T-helper 22 cell (primary cell): Measurements from ENCODE around the gene IPO9.

ENCODE experiments used
- DNase-seq: peaks from one replicate; pipeline ENCODE4 v3.0.0-alpha.2; 2020; ENCODE audit warnings: low read depth

IPO9 gene

DNA sequence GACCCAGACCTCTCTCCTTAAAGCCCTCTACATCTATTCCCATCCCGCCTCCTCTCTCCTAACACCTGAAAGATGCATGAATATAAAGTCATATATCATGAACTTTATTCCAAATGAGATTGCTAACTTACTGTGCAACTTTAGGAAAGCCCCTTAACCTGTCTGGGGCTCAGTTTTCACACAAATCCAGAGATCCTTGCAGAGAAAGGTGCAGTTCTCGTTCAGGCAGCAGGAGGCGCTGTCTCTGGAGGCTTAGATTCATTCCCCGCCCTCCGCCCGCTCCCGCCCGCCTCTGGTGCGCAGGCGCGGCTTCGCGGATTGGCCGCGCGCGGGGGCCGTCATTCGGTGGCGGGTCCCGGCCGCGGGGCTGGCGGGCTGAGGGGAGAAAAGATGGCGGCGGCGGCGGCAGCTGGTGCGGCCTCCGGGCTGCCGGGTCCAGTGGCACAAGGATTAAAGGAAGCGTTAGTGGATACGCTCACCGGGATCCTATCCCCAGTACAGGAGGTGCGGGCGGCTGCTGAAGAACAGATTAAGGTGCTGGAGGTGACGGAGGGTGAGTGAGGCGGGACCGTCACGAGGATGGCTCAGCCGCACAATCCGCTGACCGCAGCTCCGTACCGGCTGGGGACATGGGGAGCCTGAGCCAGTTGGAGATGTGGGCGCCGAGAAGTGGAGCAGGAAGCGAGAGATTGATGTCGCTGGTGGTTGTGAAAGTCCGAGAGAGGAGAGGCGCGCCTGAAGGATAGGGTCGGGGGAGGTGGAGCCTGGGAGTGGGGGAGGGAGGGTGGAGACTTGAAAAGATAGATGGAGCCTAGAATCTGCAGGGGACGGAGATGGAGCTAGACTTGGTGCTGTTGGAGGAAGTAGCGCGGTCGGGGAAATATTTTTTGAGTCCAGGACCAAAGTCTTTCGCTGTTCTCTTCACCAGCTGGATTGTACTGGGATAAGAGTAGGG lies at the start of gene IPO9:
IPO9 (plus strand) TSS at position 338 of the 955 bp plus-strand sequence; CDS start at position 391, 53 bp downstream.
- peak; percentile 84 for DNase-seq

DNA sequence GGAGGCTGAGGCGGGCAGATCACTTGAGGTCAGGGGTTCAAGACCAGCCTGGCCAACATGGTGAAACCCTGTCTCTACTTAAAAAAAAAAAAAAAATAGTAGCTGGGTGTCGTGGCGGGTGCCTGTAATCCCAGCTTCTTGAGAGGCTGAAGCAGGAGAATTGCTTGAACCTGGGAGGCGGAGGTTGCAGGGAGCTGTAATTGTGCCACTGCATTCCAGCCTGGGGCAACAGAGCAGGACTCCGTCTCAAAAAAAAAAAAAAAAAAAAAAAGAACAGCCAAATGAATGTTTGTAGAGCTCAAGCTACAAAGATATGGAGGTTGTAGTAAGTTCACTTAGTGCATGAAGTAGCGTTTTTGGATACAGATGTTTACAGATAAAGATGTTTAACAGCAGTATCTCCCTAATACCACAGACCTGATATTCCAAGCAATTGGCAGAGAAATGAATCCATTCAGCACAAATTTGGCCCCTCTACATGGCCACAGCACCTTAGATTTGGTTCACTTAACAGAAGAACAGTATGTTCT lies 49.5 kb upstream of the IPO9 start:
- DNase-seq = no peak

DNA sequence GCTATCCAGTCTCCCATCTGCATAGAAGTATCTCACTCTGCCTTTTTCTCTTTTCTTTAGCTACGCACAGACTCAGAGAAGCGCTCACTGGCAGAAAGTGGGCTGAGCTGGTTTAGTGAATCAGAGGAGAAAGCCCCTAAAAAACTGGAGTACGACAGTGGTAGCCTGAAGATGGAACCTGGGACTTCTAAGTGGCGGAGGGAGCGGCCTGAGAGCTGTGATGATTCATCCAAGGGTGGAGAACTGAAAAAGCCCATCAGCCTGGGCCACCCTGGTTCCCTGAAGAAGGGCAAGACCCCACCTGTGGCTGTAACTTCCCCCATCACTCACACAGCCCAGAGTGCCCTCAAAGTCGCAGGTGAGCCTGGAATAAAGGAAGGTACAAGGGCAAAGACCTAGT lies 48.0 kb upstream of the IPO9 start:
- DNase-seq = no peak

DNA sequence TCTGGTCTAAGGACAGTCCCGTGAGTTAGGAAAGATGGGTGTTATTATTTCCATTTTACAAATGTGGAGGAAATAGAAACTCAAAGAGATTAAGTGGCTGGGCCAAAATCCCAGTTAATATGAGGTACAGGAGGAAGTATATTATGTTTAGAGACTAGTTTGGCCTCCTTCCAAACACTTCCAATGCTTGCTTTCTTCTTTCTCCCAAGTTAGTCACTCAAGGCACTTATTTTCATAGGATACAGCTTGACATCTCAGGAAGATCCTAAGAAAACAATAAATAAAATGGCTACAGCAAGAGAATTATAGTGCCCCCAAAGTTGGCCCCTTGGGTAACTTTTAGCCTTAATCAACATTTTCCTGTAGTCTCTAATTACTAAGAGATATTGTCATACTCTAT lies 47.5 kb upstream of the IPO9 start:
- DNase-seq = no peak

DNA sequence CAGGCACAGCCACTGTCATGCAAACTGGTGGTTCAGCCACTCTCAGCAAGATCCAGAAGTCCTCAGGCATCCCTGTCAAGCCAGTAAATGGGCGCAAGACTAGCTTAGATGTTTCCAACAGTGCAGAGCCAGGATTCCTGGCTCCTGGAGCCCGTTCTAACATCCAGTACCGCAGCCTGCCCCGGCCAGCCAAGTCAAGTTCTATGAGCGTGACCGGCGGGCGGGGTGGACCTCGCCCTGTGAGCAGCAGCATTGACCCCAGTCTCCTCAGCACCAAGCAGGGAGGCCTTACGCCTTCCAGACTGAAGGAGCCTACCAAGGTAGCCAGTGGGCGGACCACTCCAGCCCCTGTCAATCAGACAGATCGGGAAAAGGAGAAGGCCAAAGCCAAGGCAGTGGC lies 46.6 kb upstream of the IPO9 start:
- no peak for DNase-seq

DNA sequence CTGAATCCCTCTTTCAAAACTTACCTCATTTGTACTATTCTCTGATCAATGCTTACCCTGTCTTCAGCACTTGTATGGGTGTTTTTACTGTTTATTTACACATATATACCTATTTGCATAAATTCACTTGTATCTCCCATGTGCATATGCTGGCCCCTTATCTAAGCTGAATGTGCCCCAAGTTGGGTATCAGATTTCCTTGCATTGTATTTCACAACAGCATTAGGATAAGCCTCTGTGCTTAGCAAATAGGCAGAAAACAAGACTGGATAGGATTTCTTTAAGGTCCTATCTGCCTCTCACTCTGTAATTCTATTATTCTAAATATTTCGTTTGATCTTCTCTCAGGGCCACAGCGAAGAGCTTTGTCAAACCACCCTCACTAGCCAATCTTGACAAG lies 45.9 kb upstream of the IPO9 start:
- DNase-seq = no peak

DNA sequence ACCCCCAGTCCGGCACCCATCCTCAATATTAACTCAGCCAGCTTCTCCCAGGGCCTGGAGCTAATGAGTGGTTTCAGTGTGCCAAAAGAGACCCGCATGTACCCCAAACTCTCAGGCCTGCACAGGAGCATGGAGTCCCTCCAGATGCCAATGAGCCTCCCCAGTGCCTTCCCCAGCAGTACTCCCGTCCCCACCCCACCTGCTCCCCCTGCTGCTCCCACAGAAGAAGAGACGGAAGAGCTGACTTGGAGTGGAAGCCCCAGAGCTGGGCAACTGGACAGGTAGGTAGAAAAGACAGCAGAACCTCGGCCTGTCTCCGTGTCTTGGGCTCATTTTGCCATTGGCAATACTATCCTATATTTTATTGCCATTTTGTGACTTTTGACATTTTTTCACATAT lies 45.4 kb upstream of the IPO9 start:
- no peak for DNase-seq

DNA sequence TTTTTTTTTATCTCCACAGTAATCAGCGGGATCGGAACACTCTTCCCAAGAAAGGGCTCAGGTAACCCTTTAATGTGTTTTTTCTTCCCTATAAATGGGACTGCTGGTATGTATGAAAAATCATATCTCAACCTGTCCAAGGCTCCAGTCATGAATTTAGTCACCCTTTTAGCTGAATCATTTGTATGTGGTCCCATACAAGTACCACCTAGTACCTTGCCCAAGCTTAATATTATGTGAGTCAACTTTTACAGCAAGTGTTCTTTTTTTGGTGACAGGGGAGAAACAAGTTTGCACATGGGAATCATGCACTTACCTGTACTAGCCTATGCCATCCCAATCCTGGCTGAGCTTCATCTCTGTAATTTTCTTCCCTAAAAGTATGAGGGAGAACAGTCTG lies 43.7 kb upstream of the IPO9 start:
- DNase-seq = no peak

DNA sequence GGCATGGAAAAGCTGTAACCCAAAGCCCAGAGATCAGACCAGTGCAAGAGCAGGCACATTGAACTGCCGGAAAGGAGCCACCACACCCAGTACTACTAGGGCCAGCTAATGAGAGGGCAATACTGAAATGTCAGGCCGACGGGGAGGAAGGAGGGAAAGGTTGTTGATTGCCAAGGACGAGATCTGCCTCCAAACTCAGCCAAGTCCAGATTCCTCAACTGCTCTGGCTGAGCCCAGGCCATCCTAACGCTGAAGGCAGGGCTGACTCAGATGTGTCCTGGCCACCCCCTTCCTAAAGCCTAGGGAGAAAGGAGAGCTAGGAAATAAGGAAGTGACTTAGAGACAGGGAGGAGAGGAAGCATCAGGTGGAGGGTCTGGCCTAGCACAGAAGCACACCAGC lies 42.1 kb upstream of the IPO9 start:
- DNase-seq = no peak

DNA sequence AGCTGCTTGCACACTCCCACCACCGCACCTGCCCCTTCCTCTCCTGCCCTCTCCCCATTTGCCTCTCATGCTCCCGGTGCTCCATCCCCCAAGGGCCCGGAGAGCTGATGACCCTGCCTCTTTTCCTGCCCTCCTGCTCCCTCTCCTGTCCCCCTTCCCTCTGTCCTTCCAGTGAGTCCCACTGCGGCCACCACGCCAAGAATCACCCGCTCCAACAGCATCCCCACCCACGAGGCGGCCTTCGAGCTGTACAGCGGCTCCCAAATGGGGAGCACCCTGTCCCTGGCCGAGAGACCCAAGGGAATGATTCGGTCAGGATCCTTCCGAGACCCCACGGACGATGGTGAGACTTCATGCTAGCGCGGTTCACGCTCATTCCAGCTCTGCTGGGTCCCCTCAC lies 40.7 kb upstream of the IPO9 start:
- DNase-seq = no peak

DNA sequence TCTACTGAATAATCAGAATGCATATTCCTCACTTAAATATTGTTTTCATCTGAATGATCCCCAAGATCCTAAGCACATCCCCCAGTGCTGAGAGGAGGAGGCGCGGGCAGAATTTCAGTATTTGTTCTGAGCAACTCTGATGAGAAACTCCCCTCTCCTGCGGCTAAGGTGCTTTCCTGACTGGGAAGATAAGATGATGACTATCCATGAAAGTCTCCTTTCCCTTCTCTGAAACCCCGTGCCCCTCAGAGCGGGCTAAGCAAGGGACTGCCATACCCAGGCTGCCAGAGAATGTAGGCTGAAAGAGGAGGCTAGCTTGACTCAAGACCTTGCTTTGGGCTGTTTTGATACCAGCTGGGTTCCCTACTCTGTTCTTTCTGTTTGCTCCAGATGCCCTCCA lies 39.7 kb upstream of the IPO9 start:
- no peak for DNase-seq

DNA sequence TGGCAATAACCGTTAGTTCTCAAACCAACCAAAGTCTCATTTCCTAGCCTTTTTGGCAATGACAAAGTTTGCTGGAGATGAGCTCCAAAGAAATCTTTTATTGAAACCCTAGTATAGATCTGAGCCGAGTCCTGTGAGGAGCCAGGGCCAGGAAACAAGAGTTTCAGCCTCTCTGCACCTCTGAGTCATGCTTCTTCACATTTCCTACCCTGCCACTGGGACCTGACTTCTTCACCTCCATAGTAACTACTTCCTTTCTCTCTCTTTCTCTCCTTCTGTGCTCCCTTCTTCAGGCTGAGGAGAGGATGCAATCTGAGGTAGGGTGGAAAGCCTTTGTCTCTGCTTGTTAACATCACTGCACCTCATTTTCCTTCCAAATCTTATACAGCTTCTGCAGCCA lies 38.7 kb upstream of the IPO9 start:
- DNase-seq = no peak

DNA sequence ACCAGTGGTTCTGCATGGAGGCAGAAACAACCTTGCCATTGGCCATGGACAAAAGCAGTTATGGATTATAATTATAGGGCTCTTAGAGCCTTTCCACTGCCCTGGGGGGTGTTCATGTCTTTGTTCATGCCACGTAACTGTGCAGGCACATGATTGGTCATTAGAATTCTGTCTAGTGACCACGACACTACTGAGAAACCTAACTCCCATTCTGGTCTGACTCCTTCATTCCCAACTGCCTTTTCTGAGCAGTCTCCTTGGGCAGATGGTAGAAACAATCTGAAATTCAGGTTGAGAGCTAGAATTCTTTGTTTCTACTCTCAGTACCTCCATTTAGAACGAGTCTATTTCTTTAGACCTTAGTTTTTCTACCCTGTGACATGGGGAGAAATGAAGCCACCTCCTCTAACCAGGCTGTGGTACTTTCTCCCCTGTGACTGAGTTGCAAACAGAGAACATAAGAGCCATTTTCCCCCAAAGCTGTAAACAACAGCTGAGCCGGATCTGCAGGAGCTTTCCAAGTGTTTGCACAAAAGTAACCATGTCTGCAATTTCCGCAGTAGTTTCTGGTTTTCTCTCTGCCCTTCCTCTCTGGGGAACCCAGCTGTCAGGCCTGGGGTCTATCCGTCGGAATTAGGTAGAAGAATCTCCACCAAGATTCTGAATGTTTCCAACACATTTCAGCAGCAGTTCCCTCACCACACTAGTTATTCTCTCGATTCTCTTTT lies 37.7 kb upstream of the IPO9 start:
- no peak for DNase-seq

DNA sequence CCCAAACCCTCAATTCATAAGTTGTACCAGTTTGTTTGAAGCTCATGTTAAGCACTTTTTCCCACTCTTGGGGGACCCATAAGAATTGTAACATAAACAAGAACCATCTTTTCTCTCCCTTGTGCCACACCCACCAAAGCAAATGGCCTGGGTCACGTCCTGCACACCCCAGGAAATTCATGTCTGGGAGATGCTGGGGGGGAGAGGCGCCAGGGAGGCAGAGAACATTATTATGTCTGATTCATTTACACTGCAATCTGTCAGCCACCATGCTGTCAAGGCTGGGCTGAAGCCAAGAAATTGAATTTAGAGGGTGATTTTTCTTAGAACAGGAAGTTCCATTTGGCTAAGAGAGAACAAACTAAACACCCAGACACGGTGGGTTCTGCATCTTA lies 37.2 kb upstream of the IPO9 start:
- no peak for DNase-seq

DNA sequence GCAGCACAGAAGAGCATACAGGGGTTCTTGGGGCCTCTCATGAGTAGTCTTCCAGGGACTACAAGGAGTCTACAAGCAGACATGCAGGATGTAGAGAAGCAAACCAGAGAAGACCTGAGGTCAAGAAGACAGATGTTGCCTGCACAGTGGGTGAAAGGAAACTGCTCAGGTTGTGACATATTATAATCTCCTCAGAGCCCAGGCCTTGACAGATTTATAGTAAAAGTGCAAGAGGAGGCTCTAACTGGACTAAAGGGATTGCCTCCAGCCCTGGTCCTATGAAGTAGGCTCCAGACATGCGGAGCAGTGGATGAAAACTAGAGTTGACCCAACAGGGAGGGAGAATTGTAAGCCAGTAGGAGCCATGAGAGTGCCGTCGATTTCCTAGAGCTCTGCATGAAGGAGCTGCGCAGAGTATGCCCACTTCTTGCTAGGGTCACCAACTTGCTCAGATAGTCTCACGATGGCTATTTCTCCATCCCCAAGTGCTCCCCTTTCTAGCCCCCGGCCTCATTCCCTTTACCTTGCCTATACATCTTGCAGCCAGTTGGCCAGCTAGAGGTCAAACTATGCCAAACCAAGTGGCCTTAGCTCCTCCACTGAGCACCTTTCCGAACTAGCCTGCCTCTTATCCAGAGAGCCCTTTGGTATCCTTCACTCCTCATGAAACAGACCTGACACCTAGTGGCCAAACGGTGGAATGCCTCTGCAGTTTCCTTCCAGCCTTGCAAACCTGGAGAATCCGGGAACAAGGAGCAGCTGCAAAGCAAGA lies 36.2 kb upstream of the IPO9 start:
- DNase-seq = no peak

DNA sequence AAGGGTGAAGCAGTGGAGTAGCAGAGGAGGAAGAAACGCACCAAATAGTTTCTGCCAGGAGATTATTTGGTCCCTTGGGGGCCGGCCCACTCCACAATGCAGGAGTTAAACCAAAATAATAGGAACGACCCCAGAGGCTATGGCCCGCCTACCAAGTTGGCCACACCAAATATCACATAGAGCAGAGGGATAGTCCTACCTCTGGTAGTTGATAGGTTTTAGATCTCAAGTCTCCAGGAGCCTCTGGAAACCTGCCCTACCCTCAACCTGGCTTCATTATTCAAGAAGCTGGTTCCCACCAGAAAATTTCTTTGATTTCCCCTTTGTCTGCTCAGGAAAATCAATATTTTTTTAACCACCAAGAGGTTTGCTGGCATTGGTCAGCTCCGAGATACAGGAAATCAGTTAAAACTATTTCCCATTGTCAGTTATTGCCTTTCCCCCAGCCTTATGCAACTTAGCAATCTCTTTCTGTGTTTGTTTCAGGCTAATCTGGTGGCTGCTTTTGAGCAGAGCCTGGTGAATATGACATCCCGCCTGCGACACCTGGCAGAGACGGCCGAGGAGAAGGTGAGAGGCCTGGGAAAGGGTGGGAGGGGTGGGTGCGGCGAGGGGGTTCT lies 35.5 kb upstream of the IPO9 start:
- DNase-seq = no peak

DNA sequence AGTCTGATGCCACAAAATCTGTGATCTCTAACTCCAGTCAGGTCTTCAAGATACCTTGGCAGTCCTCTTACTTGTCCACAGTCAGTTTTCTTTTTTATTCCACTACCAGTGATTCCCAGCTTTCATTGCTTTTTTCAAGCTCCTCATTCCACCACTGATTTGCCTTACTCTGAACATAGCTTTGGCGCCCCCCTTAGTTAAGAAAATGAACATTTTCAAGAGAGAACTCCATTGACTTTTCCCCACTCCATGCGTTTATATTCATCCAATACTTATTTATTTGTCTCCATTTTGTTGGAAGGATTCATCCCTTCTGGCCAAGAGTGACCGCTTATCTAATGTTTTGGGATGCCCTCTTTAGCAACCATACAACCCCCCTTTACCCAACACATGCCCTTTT lies 33.9 kb upstream of the IPO9 start:
- DNase-seq = no peak

DNA sequence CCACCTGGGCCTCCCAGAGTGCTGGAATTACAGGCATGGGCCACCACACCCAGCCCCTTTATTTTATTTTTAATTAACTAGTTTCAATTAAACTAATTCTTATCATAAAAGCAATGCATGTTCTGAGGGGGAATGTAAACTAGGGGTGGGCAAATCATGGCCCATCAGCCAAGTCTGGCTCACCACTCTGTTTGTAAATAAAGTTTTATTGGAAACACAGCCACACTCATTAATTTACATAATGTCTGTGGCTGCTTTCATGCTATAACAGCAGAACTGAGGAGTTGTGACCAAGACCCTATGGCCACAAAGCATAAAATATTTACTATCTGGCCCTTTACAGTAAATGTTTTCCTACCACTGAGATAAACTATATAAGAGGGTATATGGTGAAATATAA lies 28.7 kb upstream of the IPO9 start:
- DNase-seq = no peak

DNA sequence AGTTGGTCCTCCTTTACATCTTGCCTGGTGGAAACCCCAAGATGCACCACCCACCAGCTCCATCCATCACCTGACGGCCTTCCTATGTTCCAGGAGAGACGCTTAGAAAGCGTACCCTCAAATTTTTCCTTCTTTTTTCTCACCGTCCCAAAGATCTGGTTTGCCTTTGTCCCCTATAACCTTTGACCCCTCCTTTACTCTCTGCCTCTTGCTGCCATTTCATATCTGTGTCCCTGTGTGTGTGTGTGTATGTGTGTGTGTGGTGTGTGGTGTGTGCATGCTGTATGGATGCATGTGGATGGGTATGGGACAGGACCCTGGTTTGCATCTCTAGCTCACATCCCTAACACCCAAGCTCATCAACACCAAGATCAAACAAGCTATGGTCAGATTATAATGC lies 22.2 kb upstream of the IPO9 start:
- DNase-seq = no peak

DNA sequence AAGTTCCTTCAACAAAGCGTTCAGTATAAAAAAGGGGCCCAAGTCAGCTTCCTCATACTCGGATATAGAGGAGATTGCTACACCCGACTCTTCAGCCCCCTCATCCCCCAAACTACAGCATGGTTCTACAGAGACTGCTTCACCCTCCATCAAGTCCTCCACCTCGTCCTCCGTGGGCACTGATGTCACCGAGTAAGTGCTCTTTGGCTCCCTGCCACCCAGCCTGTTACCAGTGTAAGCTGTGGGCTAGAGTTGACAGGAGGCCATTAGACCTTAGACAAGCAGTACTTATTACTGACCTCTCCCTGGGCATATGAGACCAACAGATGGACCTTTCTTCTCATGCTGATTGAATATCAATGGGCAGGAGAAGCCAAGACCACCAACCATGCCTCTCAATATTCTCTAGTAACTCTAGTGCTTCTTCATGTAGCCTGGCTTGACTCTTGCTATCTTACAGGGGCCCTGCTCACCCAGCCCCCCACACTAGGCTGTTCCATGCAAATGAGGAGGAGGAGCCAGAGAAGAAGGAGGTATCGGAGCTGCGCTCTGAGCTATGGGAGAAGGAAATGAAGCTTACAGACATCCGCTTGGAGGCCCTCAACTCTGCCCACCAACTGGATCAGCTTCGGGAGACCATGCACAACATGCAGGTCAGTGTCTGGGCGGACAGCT lies 20.9 kb upstream of the IPO9 start:
- DNase-seq = no peak

DNA sequence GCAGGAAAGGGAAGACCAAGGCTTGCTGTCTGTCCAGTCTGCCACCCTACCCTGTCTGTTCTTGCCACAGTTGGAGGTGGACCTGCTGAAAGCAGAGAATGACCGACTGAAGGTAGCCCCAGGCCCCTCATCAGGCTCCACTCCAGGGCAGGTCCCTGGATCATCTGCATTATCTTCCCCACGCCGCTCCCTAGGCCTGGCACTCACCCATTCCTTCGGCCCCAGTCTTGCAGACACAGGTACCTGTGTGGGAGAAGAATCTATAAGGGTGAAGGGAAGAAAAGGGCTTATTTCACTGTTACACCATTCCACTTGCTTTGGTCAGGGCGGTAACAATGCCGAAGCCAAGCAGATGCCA lies 20.3 kb upstream of the IPO9 start:
- no peak for DNase-seq

DNA sequence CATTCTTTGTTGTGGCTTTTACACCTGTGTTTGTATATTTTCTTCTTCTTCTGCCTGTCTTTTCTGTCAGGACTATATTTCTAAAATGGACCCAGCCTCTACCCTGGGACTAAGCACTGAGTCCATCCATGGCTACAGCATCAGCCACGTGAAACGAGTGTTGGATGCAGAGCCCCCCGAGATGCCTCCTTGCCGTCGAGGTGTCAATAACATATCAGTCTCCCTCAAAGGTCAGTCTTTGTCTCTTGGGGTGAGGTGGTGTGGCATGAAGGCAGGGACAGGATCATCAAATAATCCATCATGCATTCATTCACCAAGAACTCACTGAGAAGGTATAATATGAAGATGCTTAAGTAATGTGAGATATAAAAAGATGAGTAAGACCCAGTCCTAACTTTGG lies 19.1 kb upstream of the IPO9 start:
- no peak for DNase-seq
